Effector memory CD8-positive, alpha-beta T cell (primary cell): ENCODE measurements around the gene RPS21.

ENCODE experiments used
- ATAC-seq: fragments of 150-1000 bp; cut with Tn5 transposase; replicated peaks from 2 replicates; pipeline ENCODE4 v1.10.0; 2021; ENCODE audit warnings: mild to moderate bottlenecking, moderate library complexity
- DNase-seq, 3 experiments: peaks; one replicate each; pipeline ENCODE4 v3.0.0; 2021
- H3K27ac Mint-ChIP-seq, 2 donors: one replicate each; pipeline ENCODE4 v1.8.0; 2022; ENCODE audit warnings: mild to moderate bottlenecking in 2 of 2, mixed read lengths in 2 of 2, moderate library complexity in 2 of 2
- H3K27me3 Mint-ChIP-seq, 2 donors: one replicate each; pipeline ENCODE4 v1.8.0; 2022; ENCODE audit warnings: mixed read lengths in 2 of 2
- H3K36me3 Mint-ChIP-seq: one replicate; pipeline ENCODE4 v1.8.0; 2022; ENCODE audit warnings: mild to moderate bottlenecking, moderate library complexity, mixed read lengths; ENCODE audit not compliant: insufficient read depth
- H3K4me1 Mint-ChIP-seq, 2 donors: one replicate each; pipeline ENCODE4 v1.8.0; 2022; ENCODE audit warnings: low read depth in 2 of 2, mixed read lengths in 2 of 2
- H3K4me3 Mint-ChIP-seq, 2 donors: one replicate each; pipeline ENCODE4 v1.8.0; 2022; ENCODE audit warnings: mild to moderate bottlenecking in 2 of 2, mixed read lengths in 2 of 2, moderate library complexity in 2 of 2
- H3K9me3 Mint-ChIP-seq, 2 donors: one replicate each; pipeline ENCODE4 v1.8.0; 2022; ENCODE audit warnings: mixed read lengths in 2 of 2

The RPS21 gene

GRCh38 chr20:62437496-62437895 lies 50.6 kb downstream of the RPS21 start:
- no peak for DNase-seq
- H3K4me1 Mint-ChIP-seq, result no peaks in the 10 kb centered on the region

DNA sequence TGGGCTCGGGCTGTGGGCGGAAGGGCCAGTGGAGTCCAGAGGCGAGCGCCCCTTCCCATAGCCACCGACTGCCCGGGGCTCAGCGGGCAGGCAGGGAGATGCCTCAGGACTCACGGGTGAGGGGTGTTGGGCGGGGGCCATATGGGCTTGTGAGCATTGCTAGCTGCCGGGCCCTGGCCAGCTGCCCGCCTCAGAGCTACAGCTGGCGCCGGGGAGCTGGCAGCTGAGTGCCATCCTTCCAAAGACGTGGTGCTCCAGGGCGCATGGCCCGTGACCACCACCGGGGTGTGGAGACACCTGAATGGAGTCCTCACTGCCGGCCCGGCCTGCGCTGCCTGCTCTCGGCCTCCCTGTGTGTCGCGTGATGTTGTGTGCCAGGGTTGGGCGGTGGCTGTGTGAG lies 51.0 kb downstream of the RPS21 start:
- DNase-seq, result no peak
- Mint-ChIP-seq H3K9me3 (no peaks in the 10 kb centered on the region), H3K36me3 (peaks cover 2% of the 10 kb centered on the region), H3K4me1 (no peaks in the 10 kb centered on the region), H3K4me3 (no peak overlapping the region), H3K27me3 (peaks cover 52 to 95% of the 10 kb centered on the region in 2 donors), H3K27ac (no peak overlapping the region)
- ATAC-seq, result no peak

More at GRCh38 chr20:62437496-62437895, 50.6 kb downstream of the RPS21 start:
- Mint-ChIP-seq H3K27me3 (peaks cover 47 to 95% of the 10 kb centered on the region in 2 donors), H3K27ac (no peak overlapping the region), H3K9me3 (no peaks in the 10 kb centered on the region), H3K36me3 (peaks cover 2% of the 10 kb centered on the region), H3K4me3 (no peak overlapping the region)
- ATAC-seq, result no peak
